Adrenal gland (tissue), 12 donors: Measurements from ENCODE around the gene MNAT1. TPM values are rescaled to one million over a fixed set of nuclear protein-coding genes. Genes with fewer than 3 reads are reported as not detected.

Experiments
- DNase-seq, 7 donors: peaks; one replicate each; pipeline ENCODE4 v3.0.0-alpha.2; 2019 to 2020
- H3K27ac ChIP-seq, 5 donors: fragments of 200-600 bp; sonication (generic) in 4 of 5; 1 replicate in 3 of 5; 2 replicates in 2 of 5; pipeline versions ENCODE4 v1.5.1 to v1.8.0; 2016 to 2020; ENCODE audit warnings: mild to moderate bottlenecking in 1 of 5
- H3K27me3 ChIP-seq: fragments of 200-600 bp; 2 replicates; pipeline ENCODE4 v1.8.0; 2021
- H3K36me3 ChIP-seq, 2 donors: fragments of 200-600 bp; replicated peaks in 1 of 2; 1 replicate in 1 of 2; 2 replicates in 1 of 2; pipeline versions ENCODE4 v1.5.1 to v1.8.0; 2018 to 2022
- H3K4me1 ChIP-seq, 2 donors: fragments of 200-600 bp; replicated peaks in 1 of 2; 1 replicate in 1 of 2; 2 replicates in 1 of 2; pipeline versions ENCODE4 v1.5.1 to v1.8.0; 2018 to 2021
- H3K4me3 ChIP-seq, 4 donors: fragments of 200-600 bp; sonication (generic) in 3 of 4; one replicate each; pipeline ENCODE4 v1.5.1; 2016 to 2018
- H3K9me3 ChIP-seq, 3 donors: fragments of 200-600 bp; sonication (generic) in 1 of 3; replicated peaks in 1 of 3; 1 replicate in 2 of 3; 2 replicates in 1 of 3; pipeline versions ENCODE4 v1.5.1 to v1.8.0; 2016 to 2021
- POLR2A ChIP-seq, 2 donors: fragments of 450-650 bp; IDR thresholded peaks; one replicate each; pipeline ENCODE4 v1.6.1; 2017; ENCODE audit warnings: antibody characterized with exemption in 2 of 2, mild to moderate bottlenecking in 2 of 2, moderate library complexity in 1 of 2
- WGBS, 4 donors: extraction: QIAGEN DNeasy Blood & Tissue Kit in 2 of 4; methylation state at CpG; one replicate each; pipeline versions ENCODE4 v1.1.5 to v1.1.7; 2013 to 2017; 5-methylcytosine and 5-hydroxymethylcytosine counted together
- intact Hi-C, 2 donors: fragments of 100-400 bp; cut with DNase I; formaldehyde crosslinking; loops; one replicate each; pipeline versions ENCODE4 v1.14.1 to v1.15.0; 2022 to 2023
- polyA plus RNA-seq, 3 donors: library from polyadenylated mRNA; stranded (reverse); fragments of 200-250 nt in 2 of 3; fragments of 350-450 nt in 1 of 3; fragmentation: Illumina TruSeq in 1 of 3; extraction: RNeasy Lipid Tissue Mini Kit (QIAGEN cat#74804) in 1 of 3; gene quantifications; one replicate each; pipeline ENCODE4 v1.2.3, GENCODE V29; 2013 to 2014
- total RNA-seq, 9 donors: library from RNA; depleted of rRNA in 4 of 9; stranded (reverse); fragments of >200 nt in 4 of 9; fragments of 120-200 nt in 1 of 9; fragmentation: NEBNext Ultra II Directional in 1 of 9; extraction: Animal tissue kit (Norgen Biotek cat#: 25700) in 1 of 9; gene quantifications; one replicate each; pipeline versions ENCODE4 v1.1.0 to v1.2.4, GENCODE V29; 2013 to 2023
- TF ChIP-seq, protein P1 (sequence below), 6 experiments: fragments of 450-650 bp in 4 of 6; fragments of 200-600 bp in 2 of 6; sonication (generic) in 1 of 6; IDR thresholded peaks; 1 replicate in 5 of 6; 2 replicates in 1 of 6; pipeline versions ENCODE4 v1.5.1 to v1.8.0; 2016 to 2021; ENCODE audit warnings: antibody characterized with exemption in 6 of 6, mild to moderate bottlenecking in 2 of 6, moderate library complexity in 1 of 6
- donor health status: healthy with polysubstance abuse.
- donor health status: Bipolar disorder and iron deficiency.
- donor health status: DM: yes; HTN: yes; CAD: no.
- donor health status: DM: no; HTN: no; CAD: no.
- donor health status: DM: no; HTN: no; CAD: no.
- donor health status: DM: yes; HTN: yes; CAD: no.

MNAT1 gene
- total and polyA plus RNA-seq, 12 donors: 11.7 to 69.2 (median 29.0) TPM

- intact Hi-C loops: loop anchor here in 1 of 2 donors (10.0 kb wide), 1 partner anchor 141 kb away; the partner anchor contains the start of gene SIX4
- 66 to 76% (median 69%) methylated on average over 4 of the region's 4 CpGs for WGBS, 4 donors
- no peaks in the 10 kb centered on the region for H3K36me3 ChIP-seq
- no peaks in the 10 kb centered on the region for H3K9me3 ChIP-seq
- TF ChIP-seq POLR2A (IDR thresholded peaks at IDR 0.05): no peak
- TF ChIP-seq, protein P1, sequence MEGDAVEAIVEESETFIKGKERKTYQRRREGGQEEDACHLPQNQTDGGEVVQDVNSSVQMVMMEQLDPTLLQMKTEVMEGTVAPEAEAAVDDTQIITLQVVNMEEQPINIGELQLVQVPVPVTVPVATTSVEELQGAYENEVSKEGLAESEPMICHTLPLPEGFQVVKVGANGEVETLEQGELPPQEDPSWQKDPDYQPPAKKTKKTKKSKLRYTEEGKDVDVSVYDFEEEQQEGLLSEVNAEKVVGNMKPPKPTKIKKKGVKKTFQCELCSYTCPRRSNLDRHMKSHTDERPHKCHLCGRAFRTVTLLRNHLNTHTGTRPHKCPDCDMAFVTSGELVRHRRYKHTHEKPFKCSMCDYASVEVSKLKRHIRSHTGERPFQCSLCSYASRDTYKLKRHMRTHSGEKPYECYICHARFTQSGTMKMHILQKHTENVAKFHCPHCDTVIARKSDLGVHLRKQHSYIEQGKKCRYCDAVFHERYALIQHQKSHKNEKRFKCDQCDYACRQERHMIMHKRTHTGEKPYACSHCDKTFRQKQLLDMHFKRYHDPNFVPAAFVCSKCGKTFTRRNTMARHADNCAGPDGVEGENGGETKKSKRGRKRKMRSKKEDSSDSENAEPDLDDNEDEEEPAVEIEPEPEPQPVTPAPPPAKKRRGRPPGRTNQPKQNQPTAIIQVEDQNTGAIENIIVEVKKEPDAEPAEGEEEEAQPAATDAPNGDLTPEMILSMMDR (IDR thresholded peaks at IDR 0.05): no peak
- no peak for DNase-seq
- peak overlapping the region in 3 of 5 donors; percentile 13 to 38 (median 22) for H3K27ac ChIP-seq
- peaks cover 18 to 42% of the 10 kb centered on the region in 2 donors for H3K4me1 ChIP-seq
- no peaks in the 10 kb centered on the region for H3K27me3 ChIP-seq
- H3K4me3 ChIP-seq: peak overlapping the region in 1 of 4 donors; percentile 11
Observed at GRCh38 chr14:60865378-60866127, 131.0 kb downstream of the MNAT1 start.

GRCh38 chr14:60867503-60868172 lies 133.1 kb downstream of the MNAT1 start:
- intact Hi-C loops: loop anchor here in 1 of 2 donors (10.0 kb wide), 1 partner anchor 143 kb away; the partner anchor contains the start of gene SIX4

GRCh38 chr14:60878121-60878520 lies 143.6 kb downstream of the MNAT1 start:
- WGBS, 4 donors: 87 to 98% (median 93%) methylated on average over 1 of the region's 1 CpG
- no peak overlapping the region for H3K4me3 ChIP-seq
- intact Hi-C loops: no loop called here
- no peaks in the 10 kb centered on the region for H3K27me3 ChIP-seq
- TF ChIP-seq, protein P1 (IDR thresholded peaks at IDR 0.05): no peak
- H3K36me3 ChIP-seq: no peaks in the 10 kb centered on the region
- H3K9me3 ChIP-seq: no peaks in the 10 kb centered on the region
- DNase-seq: no peak
- no peaks in the 10 kb centered on the region for H3K4me1 ChIP-seq
- H3K27ac ChIP-seq: no peak overlapping the region

More at GRCh38 chr14:60867503-60868172, 133.1 kb downstream of the MNAT1 start:
- H3K36me3 ChIP-seq: no peaks in the 10 kb centered on the region
- no peaks in the 10 kb centered on the region for H3K9me3 ChIP-seq
- H3K4me3 ChIP-seq: no peak overlapping the region
- DNase-seq: no peak
- H3K27me3 ChIP-seq: no peaks in the 10 kb centered on the region
- TF ChIP-seq POLR2A (IDR thresholded peaks at IDR 0.05): no peak
- TF ChIP-seq, protein P1 (IDR thresholded peaks at IDR 0.05): no peak
- H3K4me1 ChIP-seq: peaks cover 12 to 27% of the 10 kb centered on the region in 2 donors
- H3K27ac ChIP-seq: no peak overlapping the region

DNA sequence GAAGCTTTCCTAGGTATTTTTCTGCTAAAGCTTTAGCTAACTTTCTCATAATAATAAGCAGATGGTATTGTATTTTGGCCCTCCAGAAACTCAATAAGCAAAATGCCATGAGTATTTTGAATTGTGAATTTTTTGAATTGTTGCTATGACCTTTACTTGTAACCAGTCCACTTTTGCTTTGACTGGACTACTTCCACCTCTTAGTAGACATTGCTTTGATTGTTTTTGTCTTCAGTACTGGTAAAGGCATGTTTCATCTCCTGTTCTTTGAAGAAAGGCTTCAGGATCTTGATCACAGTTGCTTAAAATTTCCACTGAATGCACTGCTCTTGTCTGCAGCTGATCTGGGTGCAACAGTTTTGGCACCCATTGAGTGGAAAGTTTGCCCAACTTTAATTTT lies 144.0 kb downstream of the MNAT1 start:
- H3K27me3 ChIP-seq: no peaks in the 10 kb centered on the region
- no peaks in the 10 kb centered on the region for H3K36me3 ChIP-seq
- intact Hi-C loops: no loop called here
- H3K4me1 ChIP-seq: no peaks in the 10 kb centered on the region
- DNase-seq: no peak
- H3K4me3 ChIP-seq: no peak overlapping the region
- no peak overlapping the region for H3K27ac ChIP-seq
- no peaks in the 10 kb centered on the region for H3K9me3 ChIP-seq
- TF ChIP-seq POLR2A (IDR thresholded peaks at IDR 0.05): no peak
- TF ChIP-seq, protein P1 (IDR thresholded peaks at IDR 0.05): no peak
